Epithelial cell of esophagus (primary cell): ENCODE data around the gene PIAS1.
A peak's percentile ranks its signal among the peaks of the same experiment; 100 is the strongest.
"Not testable (repeated sequence)": the region's sequence is repeated elsewhere in the genome, so short reads cannot be mapped to it uniquely, and the experiment has no call there.

Source experiments
- DNase-seq: peaks from one replicate; pipeline ENCODE4 v3.0.0; 2010; ENCODE audit warnings: low read depth
- H3K4me3 ChIP-seq: 2 replicates; pipeline ENCODE4 v1.5.1; 2011; ENCODE audit warnings: mild to moderate bottlenecking, low read length, control low read depth
- TF ChIP-seq, protein P1 (sequence below): IDR thresholded peaks from 2 replicates; pipeline ENCODE4 v1.5.1; 2011; ENCODE audit warnings: low read depth, mild to moderate bottlenecking, low read length, control low read depth, inconsistent platforms; ENCODE audit not compliant: insufficient read depth; ENCODE audit errors: missing control alignments

PIAS1 gene

DNA sequence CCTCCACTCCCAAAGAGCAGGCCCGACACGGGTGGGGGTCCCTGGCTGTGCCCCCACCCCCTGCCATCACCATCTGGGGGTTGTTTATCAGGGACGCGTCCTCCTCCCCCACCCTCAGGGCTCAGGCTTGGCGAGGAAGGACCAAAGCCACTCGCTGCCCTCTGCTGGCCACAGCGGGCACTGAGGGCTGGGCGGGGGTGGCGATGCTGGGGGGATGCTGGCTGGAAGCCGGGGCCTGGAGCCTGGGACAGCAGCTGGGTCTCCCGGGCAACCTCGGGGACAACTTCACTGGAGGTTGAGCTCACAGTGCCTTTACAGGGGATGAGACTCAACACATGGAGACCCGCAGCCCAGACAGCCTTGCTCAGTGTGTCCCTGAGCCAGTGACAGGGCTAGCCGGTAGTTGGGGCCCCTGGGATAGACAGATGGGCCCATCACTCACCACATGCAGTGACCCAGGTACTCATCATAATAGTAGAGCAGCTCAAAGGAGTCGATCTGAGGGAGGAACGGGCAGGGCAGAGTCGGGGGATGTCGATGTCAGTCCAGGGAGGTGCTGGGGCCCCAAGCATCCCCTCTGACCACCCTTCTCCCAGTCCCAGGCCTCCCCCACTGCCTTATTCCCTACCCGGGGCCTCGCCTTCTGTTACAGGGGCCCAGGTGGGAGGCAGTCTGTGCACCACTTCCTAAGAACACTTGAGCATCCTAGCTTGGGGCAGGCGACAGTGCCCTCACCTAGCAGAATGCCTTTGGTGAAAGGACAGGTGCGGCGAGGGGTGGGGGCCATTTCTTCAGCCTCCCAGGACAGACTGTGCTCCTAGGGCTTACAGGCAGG lies 156.9 kb downstream of the PIAS1 start:
- H3K4me3 ChIP-seq, result no peak overlapping the region
- TF ChIP-seq, protein P1, sequence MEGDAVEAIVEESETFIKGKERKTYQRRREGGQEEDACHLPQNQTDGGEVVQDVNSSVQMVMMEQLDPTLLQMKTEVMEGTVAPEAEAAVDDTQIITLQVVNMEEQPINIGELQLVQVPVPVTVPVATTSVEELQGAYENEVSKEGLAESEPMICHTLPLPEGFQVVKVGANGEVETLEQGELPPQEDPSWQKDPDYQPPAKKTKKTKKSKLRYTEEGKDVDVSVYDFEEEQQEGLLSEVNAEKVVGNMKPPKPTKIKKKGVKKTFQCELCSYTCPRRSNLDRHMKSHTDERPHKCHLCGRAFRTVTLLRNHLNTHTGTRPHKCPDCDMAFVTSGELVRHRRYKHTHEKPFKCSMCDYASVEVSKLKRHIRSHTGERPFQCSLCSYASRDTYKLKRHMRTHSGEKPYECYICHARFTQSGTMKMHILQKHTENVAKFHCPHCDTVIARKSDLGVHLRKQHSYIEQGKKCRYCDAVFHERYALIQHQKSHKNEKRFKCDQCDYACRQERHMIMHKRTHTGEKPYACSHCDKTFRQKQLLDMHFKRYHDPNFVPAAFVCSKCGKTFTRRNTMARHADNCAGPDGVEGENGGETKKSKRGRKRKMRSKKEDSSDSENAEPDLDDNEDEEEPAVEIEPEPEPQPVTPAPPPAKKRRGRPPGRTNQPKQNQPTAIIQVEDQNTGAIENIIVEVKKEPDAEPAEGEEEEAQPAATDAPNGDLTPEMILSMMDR, result peak; percentile 68
- peak; percentile 39 for DNase-seq

DNA sequence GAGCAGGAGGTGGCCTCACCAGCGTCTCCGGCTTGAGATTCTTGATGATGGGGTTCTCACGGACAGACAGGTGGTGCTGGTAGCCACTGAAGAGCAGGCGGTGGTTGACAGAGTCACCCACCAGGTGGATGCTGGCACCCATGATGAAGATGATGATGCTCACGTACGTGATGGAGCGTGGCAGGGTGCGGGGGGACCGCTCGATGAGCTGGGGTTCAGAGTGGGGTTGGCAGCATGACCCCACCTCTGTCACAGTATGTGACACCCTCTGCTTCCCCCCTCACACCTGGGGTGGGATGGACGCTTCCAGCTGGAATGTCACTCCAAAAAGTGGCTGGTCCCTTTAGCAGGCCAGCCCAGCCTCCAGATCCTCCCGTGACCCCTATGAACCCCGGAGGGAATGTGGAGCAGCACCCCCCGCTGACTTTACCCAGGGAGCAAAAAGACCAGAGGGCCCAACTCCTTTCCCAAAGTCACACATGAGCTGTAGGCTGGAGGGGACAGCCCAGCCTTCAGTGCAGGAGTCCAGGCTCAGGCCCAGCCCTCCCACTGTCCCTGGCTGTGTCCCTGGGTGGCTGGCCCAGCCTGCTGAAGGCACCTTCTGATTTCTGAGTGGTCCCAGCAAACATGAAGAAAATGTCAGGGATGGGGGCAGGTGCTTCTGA lies 157.7 kb downstream of the PIAS1 start:
- H3K4me3 ChIP-seq, result no peak overlapping the region
- TF ChIP-seq, protein P1, result no peak
- no peak for DNase-seq

DNA sequence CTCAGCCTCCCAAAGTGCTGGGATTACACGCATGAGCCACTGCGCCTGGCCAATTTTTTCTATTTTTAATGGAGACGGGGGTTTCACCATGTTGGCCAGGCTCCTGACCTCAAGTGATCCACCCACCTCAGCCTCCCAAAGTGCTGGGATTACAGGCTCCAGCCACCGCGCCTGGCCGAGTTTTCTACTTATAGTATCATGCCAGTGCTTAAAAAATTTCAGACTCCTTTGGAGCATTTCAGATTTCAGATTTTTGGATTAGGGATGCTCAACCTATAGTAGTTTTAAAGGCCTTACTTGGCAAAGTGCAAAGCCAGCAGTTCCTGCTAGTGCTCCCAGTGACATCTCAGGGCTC lies 159.4 kb downstream of the PIAS1 start:
- not testable (repeated sequence) for DNase-seq, H3K4me3 ChIP-seq

DNA sequence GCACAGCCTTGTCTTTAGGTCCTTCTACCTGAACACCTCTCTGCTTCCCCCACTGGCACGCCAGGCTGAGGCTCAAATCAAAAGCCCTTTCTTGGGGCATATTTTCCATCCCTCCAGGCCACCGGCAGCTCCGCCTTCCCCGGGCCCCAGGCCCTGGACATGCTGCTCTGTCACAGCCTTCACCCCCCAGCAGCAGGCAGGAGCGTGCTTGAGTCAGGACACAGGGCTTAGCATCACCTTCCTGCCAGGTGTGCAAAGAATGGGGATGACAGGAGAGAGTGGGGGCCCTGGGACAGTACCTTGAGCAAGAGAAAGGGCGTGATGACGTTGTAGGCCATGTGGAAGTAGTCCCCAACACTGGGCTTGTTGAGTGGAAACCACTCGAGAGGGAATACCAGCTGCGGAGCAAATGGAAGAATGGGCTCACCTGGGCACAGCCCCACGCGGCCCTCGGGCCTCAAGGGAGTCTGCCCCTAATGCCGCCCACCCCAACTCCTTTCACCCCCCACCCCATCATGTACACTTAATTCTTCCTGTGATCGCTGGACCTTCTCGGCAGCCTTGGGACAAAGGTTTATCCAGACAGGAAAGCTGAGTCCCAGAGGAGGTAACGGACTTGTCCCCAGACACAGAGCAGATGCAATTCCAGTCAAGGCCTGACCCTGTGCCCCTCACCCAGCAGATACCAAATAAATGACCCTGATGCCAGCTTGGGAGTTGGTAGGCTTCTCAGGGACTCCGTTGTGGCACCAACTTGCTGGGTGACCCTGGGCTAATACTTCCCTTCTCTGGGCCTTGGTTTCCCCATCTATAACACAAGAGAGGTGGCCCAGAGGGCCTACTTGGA lies 160.1 kb downstream of the PIAS1 start:
- no peak for DNase-seq
- no peak overlapping the region for H3K4me3 ChIP-seq
- TF ChIP-seq, protein P1, result no peak

DNA sequence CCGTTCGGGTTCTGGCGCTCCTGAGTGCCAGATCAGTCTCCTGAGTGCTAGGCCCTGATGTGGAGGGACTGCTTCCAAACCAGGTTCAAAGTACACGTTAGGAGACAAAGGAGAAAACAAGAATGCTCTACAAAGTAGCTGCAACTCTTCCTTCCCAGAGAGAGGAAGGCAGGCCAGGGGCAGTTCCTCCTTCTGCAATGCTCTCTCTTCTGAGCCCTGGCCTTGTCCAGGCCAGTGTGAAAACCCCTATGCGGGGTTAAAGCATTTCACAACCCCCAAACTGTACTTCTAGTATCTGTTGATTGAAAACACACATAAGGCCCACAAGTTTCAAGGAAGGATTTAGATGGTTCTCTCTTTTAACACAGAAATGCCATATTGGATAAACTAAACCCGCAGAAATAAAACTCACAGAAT lies 160.7 kb downstream of the PIAS1 start:
- H3K4me3 ChIP-seq, result no peak overlapping the region
- TF ChIP-seq, protein P1, result no peak
- DNase-seq, result no peak

DNA sequence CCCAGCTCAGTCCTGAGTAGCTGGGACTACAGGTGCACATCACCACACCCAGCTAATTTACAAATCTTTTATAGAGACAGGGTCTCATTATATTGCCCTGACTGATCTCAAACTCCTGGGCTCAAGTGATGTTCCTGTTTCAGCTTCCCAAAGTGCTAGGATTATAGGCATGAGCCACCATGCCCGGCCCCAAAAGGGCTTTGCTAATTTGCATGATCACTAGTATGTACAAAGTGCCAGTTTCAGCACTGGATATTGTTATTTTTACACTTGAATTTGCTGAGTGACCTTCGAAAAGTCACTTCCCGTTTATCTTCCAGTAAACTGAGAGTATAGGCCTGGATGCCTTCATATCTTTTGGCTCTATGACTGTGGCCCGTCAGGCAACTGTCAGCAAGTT lies 163.2 kb downstream of the PIAS1 start:
- no peak overlapping the region for H3K4me3 ChIP-seq
- TF ChIP-seq, protein P1, result no peak
- no peak for DNase-seq

DNA sequence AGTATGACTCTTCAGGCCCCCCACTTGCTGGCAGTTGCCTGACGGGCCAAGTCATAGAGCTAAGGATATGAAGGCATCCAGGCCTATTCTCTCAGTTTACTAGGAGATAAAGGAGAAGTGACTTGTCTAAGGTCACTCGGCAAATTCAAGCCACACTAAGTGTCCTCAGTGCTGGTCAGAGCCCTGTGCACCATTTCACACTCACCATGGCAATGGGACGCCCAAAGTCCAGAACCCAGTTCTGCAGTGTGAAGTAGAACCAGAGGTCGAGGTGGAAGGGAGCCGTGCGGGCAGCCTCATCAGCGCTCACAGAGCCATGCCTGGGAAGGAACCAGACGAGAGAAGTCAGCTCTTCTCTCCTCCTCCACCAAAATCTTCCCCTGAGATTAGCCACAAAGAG lies 164.2 kb downstream of the PIAS1 start:
- TF ChIP-seq, protein P1, result no peak
- DNase-seq, result no peak
- no peak overlapping the region for H3K4me3 ChIP-seq
